Transverse colon (tissue), 4 donors: Measurements from ENCODE around the gene DGKE. TPM values are rescaled to one million over a fixed set of nuclear protein-coding genes. Genes with fewer than 3 reads are reported as not detected.

ENCODE experiments used
- DNase-seq: peaks from one replicate; pipeline ENCODE4 v3.0.0-alpha.2; 2019
- H3K27ac ChIP-seq, 4 donors: fragments of 200-600 bp; sonication (generic); 2 replicates each; pipeline ENCODE4 v1.5.1; 2016 to 2018; ENCODE audit warnings: inconsistent platforms in 4 of 4
- H3K27me3 ChIP-seq: fragments of 200-600 bp; sonication (generic); 2 replicates; pipeline ENCODE4 v1.5.1; 2017; ENCODE audit warnings: inconsistent platforms
- H3K36me3 ChIP-seq, 4 donors: fragments of 200-600 bp; sonication (generic); 2 replicates each; pipeline ENCODE4 v1.5.1; 2017 to 2019; ENCODE audit warnings: inconsistent platforms in 4 of 4
- H3K4me1 ChIP-seq, 4 donors: fragments of 200-600 bp; sonication (generic); 2 replicates each; pipeline ENCODE4 v1.5.1; 2017 to 2020; ENCODE audit warnings: inconsistent platforms in 4 of 4
- H3K4me3 ChIP-seq, 4 donors: fragments of 200-600 bp; sonication (generic); 1 replicate in 1 of 4; 2 replicates in 3 of 4; pipeline versions ENCODE4 v1.5.1 to v1.6.1; 2017 to 2019; ENCODE audit warnings: inconsistent platforms in 4 of 4
- H3K9me3 ChIP-seq, 2 donors: fragments of 200-600 bp; sonication (generic); 2 replicates each; pipeline ENCODE4 v1.5.1; 2017 to 2019; ENCODE audit warnings: inconsistent platforms in 2 of 2
- EP300 ChIP-seq: sonication (generic); formaldehyde crosslinking; IDR thresholded peaks from one replicate; pipeline ENCODE4 v1.6.1; 2017; ENCODE audit warnings: antibody characterized with exemption, low read depth
- POLR2A ChIP-seq: fragments of 450-650 bp; IDR thresholded peaks from one replicate; pipeline ENCODE4 v1.6.1; 2016; ENCODE audit warnings: antibody characterized with exemption, mild to moderate bottlenecking, moderate library complexity
- POLR2AphosphoS5 ChIP-seq, 3 donors: sonication (generic); formaldehyde crosslinking; IDR thresholded peaks; one replicate each; pipeline ENCODE4 v1.6.1; 2016; ENCODE audit warnings: antibody characterized with exemption in 3 of 3
- WGBS, 2 donors: methylation state at CpG; one replicate each; pipeline ENCODE4 v1.1.5; 2018; ENCODE audit warnings: low coverage in 1 of 2; 5-methylcytosine and 5-hydroxymethylcytosine counted together
- in situ Hi-C, 4 donors: fragments of 200-750 bp; cut with MboI; loops; one replicate each; pipeline versions ENCODE4 v1.15.0 to v1.15.1; 2017; ENCODE audit warnings: low sequenced_read_pairs in 3 of 4, low pct_ligation_motif_present in 1 of 4, low pct_unique_long_range_greater_than_20kb in 1 of 4
- intact Hi-C: fragments of 100-400 bp; cut with DNase I; formaldehyde crosslinking; loops from one replicate; pipeline ENCODE4 v1.15.1; 2023; ENCODE audit warnings: low total_unique reads
- total RNA-seq, 4 donors: library from RNA; depleted of rRNA; stranded (reverse); fragments of >200 nt; gene quantifications; one replicate each; pipeline ENCODE4 v1.1.0, GENCODE V29; 2016
- TF ChIP-seq, protein P1 (sequence below), 5 experiments: fragments of 200-600 bp in 3 of 5; fragments of 450-650 bp in 2 of 5; sonication (generic) in 3 of 5; IDR thresholded peaks; 1 replicate in 2 of 5; 2 replicates in 3 of 5; pipeline ENCODE4 v1.5.1; 2016 to 2017; ENCODE audit warnings: antibody characterized with exemption in 5 of 5, inconsistent platforms in 3 of 5, mild to moderate bottlenecking in 2 of 5, moderate library complexity in 1 of 5

The DGKE gene
- total RNA-seq, 4 donors from 2014 or later = 2.6 to 35.9 (median 11.4) TPM

DNA sequence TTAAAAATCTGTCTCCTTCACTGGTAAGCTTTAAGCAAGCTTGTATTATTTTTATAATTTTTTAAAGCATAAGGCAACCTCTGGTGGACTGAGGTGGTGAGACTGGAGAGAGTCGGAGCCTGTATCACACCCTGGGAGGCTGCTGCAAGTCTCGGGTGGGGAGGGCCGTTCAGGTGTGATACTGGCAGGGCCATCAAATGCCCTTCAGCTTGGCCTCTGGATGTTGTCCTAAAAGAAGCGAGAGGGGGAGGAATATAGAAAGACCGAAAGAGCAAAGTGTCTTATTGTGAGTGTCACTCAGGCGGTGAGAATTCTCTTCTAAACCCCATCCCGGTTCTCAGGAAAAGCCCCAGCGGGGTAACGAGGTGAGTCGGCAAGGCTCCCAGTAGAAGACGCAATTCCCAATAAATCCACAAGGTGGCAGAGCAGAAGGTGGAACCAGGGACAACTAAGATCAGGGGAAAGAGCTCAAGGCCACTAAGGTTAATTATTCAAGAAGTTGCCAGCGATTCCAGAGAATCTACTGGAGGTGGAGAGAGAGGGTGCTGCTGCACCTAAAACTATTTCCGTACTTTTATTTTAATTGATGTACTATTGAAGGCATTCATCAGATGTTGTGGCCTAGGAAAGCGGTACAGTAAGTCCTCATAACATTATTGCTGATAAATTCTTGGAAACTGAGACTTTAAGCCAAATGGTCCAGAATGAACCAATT lies 14.4 kb upstream of the DGKE start:
- H3K4me1 ChIP-seq = peaks cover 0 to 16% (median 6%) of the 10 kb centered on the region in 4 donors
- H3K27me3 ChIP-seq = no peaks in the 10 kb centered on the region
- no peaks in the 10 kb centered on the region for H3K9me3 ChIP-seq
- intact Hi-C loops (loop anchor here (5.0 kb wide), 1 partner anchor 123 kb away; no protein-coding TSS in a partner anchor), in situ Hi-C loops (loop anchor here in 3 of 4 donors (5.0 to 25.0 kb wide), 2 partner anchors 118 to 123 kb away; no protein-coding TSS in a partner anchor)
- H3K36me3 ChIP-seq = no peaks in the 10 kb centered on the region
- H3K27ac ChIP-seq = no peak overlapping the region
- H3K4me3 ChIP-seq = no peak overlapping the region
- no peak for TF ChIP-seq EP300
- TF ChIP-seq, protein P1, sequence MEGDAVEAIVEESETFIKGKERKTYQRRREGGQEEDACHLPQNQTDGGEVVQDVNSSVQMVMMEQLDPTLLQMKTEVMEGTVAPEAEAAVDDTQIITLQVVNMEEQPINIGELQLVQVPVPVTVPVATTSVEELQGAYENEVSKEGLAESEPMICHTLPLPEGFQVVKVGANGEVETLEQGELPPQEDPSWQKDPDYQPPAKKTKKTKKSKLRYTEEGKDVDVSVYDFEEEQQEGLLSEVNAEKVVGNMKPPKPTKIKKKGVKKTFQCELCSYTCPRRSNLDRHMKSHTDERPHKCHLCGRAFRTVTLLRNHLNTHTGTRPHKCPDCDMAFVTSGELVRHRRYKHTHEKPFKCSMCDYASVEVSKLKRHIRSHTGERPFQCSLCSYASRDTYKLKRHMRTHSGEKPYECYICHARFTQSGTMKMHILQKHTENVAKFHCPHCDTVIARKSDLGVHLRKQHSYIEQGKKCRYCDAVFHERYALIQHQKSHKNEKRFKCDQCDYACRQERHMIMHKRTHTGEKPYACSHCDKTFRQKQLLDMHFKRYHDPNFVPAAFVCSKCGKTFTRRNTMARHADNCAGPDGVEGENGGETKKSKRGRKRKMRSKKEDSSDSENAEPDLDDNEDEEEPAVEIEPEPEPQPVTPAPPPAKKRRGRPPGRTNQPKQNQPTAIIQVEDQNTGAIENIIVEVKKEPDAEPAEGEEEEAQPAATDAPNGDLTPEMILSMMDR (IDR thresholded peaks at IDR 0.05) = peak; percentile 80 to 93 (median 89)
- DNase-seq = peak; percentile 82
- WGBS, 2 donors = 15 to 16% methylated on average over 14 of the region's 14 CpGs

DNA sequence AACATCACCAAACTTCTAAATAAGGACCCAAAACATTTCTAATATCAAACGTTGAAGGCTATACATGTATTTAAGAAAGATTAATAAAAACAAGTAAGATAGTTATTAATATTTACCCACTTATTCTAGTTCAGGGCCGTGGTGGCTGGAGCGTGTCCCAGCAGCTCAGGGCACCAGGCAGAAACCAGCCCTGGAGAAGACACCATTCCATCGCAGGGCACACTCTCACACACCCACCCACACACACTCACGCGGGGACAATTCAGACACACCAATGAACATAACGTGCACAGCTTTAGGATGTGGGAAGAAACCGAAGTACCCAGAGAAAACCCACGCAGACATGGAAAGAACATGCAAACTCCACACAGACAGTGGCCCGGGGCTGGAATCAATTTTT lies 13.7 kb upstream of the DGKE start:
- no peaks in the 10 kb centered on the region for H3K9me3 ChIP-seq
- WGBS, 2 donors = 56 to 70% methylated on average over 5 to 10 of the region's 10 CpGs
- H3K36me3 ChIP-seq = no peaks in the 10 kb centered on the region
- H3K4me1 ChIP-seq = peaks cover 0 to 16% (median 6%) of the 10 kb centered on the region in 4 donors
- no peak overlapping the region for H3K27ac ChIP-seq
- no peak overlapping the region for H3K4me3 ChIP-seq
- DNase-seq = no peak
- intact Hi-C loops = no loop called here
- in situ Hi-C loops = loop anchor here in 1 of 4 donors (25.0 kb wide), 1 partner anchor 117 kb away; no protein-coding TSS in a partner anchor
- H3K27me3 ChIP-seq = no peaks in the 10 kb centered on the region
- TF ChIP-seq EP300 = no peak
- TF ChIP-seq POLR2A = no peak
- TF ChIP-seq POLR2AphosphoS5 (IDR thresholded peaks at IDR 0.05) = no peak
- TF ChIP-seq, protein P1 (IDR thresholded peaks at IDR 0.05) = no peak

DNA sequence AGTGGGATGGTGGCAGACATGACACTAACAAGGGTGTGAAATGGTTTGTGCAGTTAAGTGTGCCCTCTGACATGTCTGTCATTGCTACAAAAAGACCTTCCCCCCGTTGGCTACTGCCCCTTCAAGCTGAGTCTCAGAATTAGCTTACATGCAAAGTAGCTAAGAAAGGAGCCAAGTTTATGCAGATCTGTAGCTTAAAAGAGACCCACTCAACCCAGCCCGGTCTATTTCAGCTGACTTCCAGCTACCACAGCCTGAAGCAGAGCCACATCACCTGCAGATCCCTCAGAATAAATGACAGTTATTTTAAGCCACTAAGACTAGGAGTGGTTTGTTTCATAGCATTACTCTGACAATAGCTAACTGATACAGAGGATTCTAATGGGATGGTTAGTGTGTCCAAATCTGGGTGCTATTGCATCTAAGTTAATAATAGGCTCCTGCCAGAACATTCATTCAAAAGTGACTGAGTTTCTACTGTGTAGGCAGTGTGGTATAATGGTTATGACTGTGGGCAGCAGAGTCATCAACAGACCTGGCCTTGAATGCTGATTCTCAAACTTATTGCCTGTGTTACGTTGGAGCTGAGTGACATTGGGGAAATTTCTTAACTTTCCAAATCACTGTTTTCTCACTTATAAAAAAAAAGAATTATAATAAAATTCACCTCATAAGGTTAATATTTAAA lies 12.0 kb upstream of the DGKE start:
- no peak for DNase-seq
- in situ Hi-C loops (loop anchor here in 1 of 4 donors (25.0 kb wide), 1 partner anchor 115 kb away; no protein-coding TSS in a partner anchor), intact Hi-C loops (no loop called here)
- no peaks in the 10 kb centered on the region for H3K27me3 ChIP-seq
- H3K36me3 ChIP-seq = no peaks in the 10 kb centered on the region
- no peak overlapping the region for H3K4me3 ChIP-seq
- 64 to 67% methylated on average over 2 to 3 of the region's 3 CpGs for WGBS, 2 donors
- peaks cover 0 to 22% (median 8%) of the 10 kb centered on the region in 4 donors for H3K4me1 ChIP-seq
- H3K27ac ChIP-seq = no peak overlapping the region
- no peaks in the 10 kb centered on the region for H3K9me3 ChIP-seq
- TF ChIP-seq, protein P1 (IDR thresholded peaks at IDR 0.05) = no peak
- TF ChIP-seq POLR2A (no peak), POLR2AphosphoS5 (IDR thresholded peaks at IDR 0.05) (no peak), EP300 (no peak)

DNA sequence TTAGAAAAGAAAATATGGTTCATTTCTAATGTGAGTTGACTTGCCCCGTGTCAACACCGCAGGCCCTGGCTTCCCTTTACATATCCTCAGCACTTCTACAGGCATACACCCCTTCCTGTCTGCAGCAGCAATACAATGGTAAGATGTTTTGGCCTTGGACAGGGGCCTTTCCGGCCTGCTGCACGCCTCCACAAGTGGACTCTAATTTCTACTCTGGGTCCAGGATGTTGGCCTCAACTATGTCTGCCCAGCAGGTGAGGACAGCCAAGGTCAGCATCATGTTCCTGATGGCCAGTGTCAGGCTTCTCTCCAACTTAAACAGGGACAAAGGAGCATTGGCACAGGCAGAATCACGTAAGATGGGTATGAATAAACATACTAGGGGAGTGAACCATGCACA lies 11.2 kb upstream of the DGKE start:
- Histone ChIP-seq H3K27me3 (no peaks in the 10 kb centered on the region), H3K27ac (no peak overlapping the region)
- in situ Hi-C loops = loop anchor here in 1 of 4 donors (25.0 kb wide), 1 partner anchor 115 kb away; no protein-coding TSS in a partner anchor

More for the DNA sequence above, 11.2 kb upstream of the DGKE start:
- Histone ChIP-seq H3K4me3 (no peak overlapping the region), H3K9me3 (no peaks in the 10 kb centered on the region), H3K4me1 (peaks cover 0 to 24% (median 9%) of the 10 kb centered on the region in 4 donors), H3K36me3 (no peaks in the 10 kb centered on the region)
- intact Hi-C loops = no loop called here
- no peak for DNase-seq
- WGBS, 2 donors = 74% methylated on average over 5 of the region's 5 CpGs; no CpG with 5 or more reads in 1 of the 2 donors
- TF ChIP-seq POLR2AphosphoS5 (IDR thresholded peaks at IDR 0.05) (no peak), POLR2A (no peak), EP300 (no peak)
- TF ChIP-seq, protein P1 (IDR thresholded peaks at IDR 0.05) = no peak
